Motor neuron (in vitro differentiated cells): Measurements from ENCODE around the gene HSPB7. TPM values are rescaled to one million over a fixed set of nuclear protein-coding genes. Genes with fewer than 3 reads are reported as not detected.

Source experiments
- ATAC-seq, 8 experiments: fragments of 200-7000 bp; cut with Tn5 transposase; replicated peaks in 6 of 8; 2 replicates each; pipeline ENCODE4 v1.8.0; 2021; ENCODE audit warnings: mild to moderate bottlenecking in 8 of 8, moderate library complexity in 8 of 8
- H3K27ac ChIP-seq, 2 donors: fragments of 250-450 bp; sonication (Bioruptor Pico); 2 replicates each; pipeline ENCODE4 v1.9.0; 2021; ENCODE audit warnings: antibody characterized with exemption in 2 of 2, mild to moderate bottlenecking in 2 of 2, moderate library complexity in 1 of 2
- H3K4me1 ChIP-seq, 2 donors: fragments of 250-450 bp; sonication (Bioruptor Pico); replicated peaks in 1 of 2; 2 replicates each; pipeline ENCODE4 v1.6.1; 2021; ENCODE audit warnings: antibody characterized with exemption in 2 of 2, mild to moderate bottlenecking in 2 of 2, moderate library complexity in 1 of 2
- H3K4me3 ChIP-seq, 5 donors: fragments of 250-450 bp; sonication (Bioruptor Pico); 2 replicates each; pipeline ENCODE4 v1.9.0; 2021; ENCODE audit warnings: antibody characterized with exemption in 5 of 5, mild to moderate bottlenecking in 5 of 5, moderate library complexity in 4 of 5
- WGBS, 10 experiments: fragments of 450-650 bp; shearing (Covaris generic); methylation state at CpG; one replicate each; pipeline ENCODE4 v1.0.0; 2022; 5-methylcytosine and 5-hydroxymethylcytosine counted together
- in situ Hi-C, 9 experiments: fragments of 400-800 bp; cut with MboI; loops; one replicate each; pipeline ENCODE4 v1.15.0; 2021; ENCODE audit warnings: low sequenced_read_pairs in 9 of 9, low pct_unique_long_range_greater_than_20kb in 2 of 9; ENCODE audit not compliant: unreplicated experiment in 9 of 9
- total RNA-seq, 8 experiments: library from RNA; unstranded; fragments of 300-600 nt; gene quantifications; 2 replicates each; pipeline versions ENCODE4 v1.2.3 to v1.2.4, GENCODE V29; 2022

HSPB7 gene
- total RNA-seq, 8 experiments from 2014 or later = 0.11 to 1.6 (median 0.47) TPM

GRCh38 chr1:15973772-15974171, 44.1 kb downstream of the HSPB7 start:
- in situ Hi-C loops = loop anchor here in 1 of 9 experiments (25.0 kb wide), 1 partner anchor 161 kb away; the partner anchor contains the start of gene UQCRHL
- WGBS, 10 experiments = 92 to 100% (median 95%) methylated on average over 1 to 4 of the region's 4 CpGs; no CpG with 5 or more reads in 4 of the 10 experiments
- no peak for ATAC-seq

GRCh38 chr1:15972409-15972808, 45.4 kb downstream of the HSPB7 start:
- ATAC-seq = no peak
- in situ Hi-C loops = loop anchor here in 1 of 9 experiments (25.0 kb wide), 1 partner anchor 160 kb away; the partner anchor contains the start of gene UQCRHL
- WGBS, 10 experiments = 20 to 100% (median 73%) methylated on average over 1 of the region's 1 CpG; no CpG with 5 or more reads in 5 of the 10 experiments
- Histone ChIP-seq H3K27ac (no peak overlapping the region), H3K4me3 (no peak overlapping the region), H3K4me1 (peaks cover 6 to 8% of the 10 kb centered on the region in 2 donors)

More at GRCh38 chr1:15973772-15974171, 44.1 kb downstream of the HSPB7 start:
- Histone ChIP-seq H3K4me3 (no peak overlapping the region), H3K27ac (no peak overlapping the region), H3K4me1 (peaks cover 6 to 8% of the 10 kb centered on the region in 2 donors)

DNA sequence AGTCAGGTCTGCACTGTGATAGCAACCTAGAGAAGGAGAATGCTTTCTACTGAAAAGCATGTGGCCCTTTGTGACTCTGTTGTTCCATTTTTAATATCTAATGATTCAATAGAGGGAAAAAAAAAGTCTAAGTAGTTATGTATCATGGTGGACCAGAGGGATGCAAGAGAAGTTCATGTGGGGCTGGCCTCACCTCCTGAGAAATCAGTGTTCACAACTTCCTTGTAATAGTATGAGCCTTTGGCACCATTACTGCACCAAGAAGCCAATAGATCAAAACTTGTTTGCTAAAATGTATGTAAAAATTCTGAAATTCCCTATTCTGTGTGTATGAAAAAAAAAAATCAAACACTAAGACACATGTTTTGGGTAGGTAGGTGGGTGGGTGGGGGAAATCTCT, 46.9 kb downstream of the HSPB7 start:
- Histone ChIP-seq H3K27ac (no peak overlapping the region), H3K4me1 (peaks cover 6 to 8% of the 10 kb centered on the region in 2 donors), H3K4me3 (no peak overlapping the region)
- in situ Hi-C loops = loop anchor here in 1 of 9 experiments (25.0 kb wide), 1 partner anchor 159 kb away; the partner anchor contains the start of gene UQCRHL
- no peak for ATAC-seq

DNA sequence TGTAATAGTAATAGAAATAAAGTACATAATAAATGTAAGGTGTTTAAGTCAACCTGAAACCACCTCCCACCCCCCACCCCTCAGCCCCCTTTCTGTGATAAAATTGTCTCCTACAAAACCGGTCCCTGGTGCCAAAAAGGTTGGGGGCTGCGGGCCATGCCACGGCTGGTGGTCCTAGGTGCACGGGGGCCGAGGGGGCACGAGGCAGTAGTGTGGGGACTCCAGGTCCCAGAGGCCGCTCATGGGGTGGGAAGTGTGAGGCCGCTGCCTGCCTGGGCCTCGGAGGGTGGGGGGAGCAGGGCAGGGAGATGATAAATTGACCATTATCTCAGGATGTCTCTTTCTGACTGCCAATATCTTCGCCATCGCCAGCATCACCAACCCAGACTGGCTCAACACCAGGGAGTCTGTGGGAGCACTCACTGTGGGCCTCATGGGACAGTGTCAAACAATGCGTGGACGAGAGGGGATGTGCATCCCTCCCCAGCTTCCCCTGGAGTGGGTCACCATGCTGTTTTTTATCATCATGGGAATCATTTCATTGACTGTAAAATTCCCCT, 48.4 kb downstream of the HSPB7 start:
- ATAC-seq = no peak
- WGBS, 10 experiments = 100% methylated on average over 2 to 4 of the region's 13 CpGs; no CpG with 5 or more reads in 7 of the 10 experiments
- H3K4me1 ChIP-seq = peaks cover under 1 to 1% of the 10 kb centered on the region in 2 donors
- no peak overlapping the region for H3K4me3 ChIP-seq
- H3K27ac ChIP-seq = no peak overlapping the region
- in situ Hi-C loops = loop anchor here in 1 of 9 experiments (25.0 kb wide), 1 partner anchor 157 kb away; the partner anchor contains the start of gene UQCRHL

DNA sequence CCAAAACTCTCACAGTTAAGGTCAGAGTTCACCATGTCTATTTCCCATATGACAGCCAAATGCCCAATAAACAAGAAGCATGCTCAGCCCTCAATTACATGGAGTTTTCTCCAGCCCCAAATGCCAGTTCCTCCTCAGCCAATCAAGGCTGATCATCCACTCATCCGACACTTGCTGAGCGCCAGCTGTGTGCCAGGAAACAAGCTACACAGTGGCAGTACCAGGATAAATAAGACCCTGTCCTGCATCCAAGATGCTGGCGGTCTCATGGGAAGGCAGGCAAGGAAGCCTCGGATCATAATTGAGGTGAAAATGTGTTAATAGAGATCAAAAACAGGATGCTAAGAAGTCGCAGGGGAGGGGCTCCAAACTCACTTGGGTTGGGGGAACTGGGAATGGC, 49.7 kb downstream of the HSPB7 start:
- ATAC-seq = no peak
- Histone ChIP-seq H3K4me3 (no peak overlapping the region), H3K27ac (no peak overlapping the region), H3K4me1 (no peaks in the 10 kb centered on the region)
- in situ Hi-C loops = loop anchor here in 1 of 9 experiments (25.0 kb wide), 1 partner anchor 156 kb away; the partner anchor contains the start of gene UQCRHL
- 86 to 100% (median 93%) methylated on average over 2 to 5 of the region's 5 CpGs; no CpG with 5 or more reads in 4 of the 10 experiments for WGBS, 10 experiments

GRCh38 chr1:15966956-15967344, 50.9 kb downstream of the HSPB7 start:
- Histone ChIP-seq H3K27ac (no peak overlapping the region), H3K4me1 (no peaks in the 10 kb centered on the region), H3K4me3 (no peak overlapping the region)
- in situ Hi-C loops = loop anchor here in 1 of 9 experiments (25.0 kb wide), 1 partner anchor 155 kb away; the partner anchor contains the start of gene UQCRHL
- WGBS, 10 experiments = 91 to 100% (median 96%) methylated on average over 1 to 6 of the region's 6 CpGs; no CpG with 5 or more reads in 3 of the 10 experiments
- no peak for ATAC-seq

- 36 to 93% (median 80%) methylated on average over 2 to 17 of the region's 18 CpGs for WGBS, 10 experiments
- Histone ChIP-seq H3K4me3 (no peak overlapping the region), H3K4me1 (no peaks in the 10 kb centered on the region), H3K27ac (no peak overlapping the region)
- in situ Hi-C loops = loop anchor here in 1 of 9 experiments (25.0 kb wide), 1 partner anchor 154 kb away; the partner anchor contains the start of gene UQCRHL
- ATAC-seq = peak in 2 of 8 experiments; percentile 37 to 52
Observed at GRCh38 chr1:15966081-15966955, 51.5 kb downstream of the HSPB7 start.

DNA sequence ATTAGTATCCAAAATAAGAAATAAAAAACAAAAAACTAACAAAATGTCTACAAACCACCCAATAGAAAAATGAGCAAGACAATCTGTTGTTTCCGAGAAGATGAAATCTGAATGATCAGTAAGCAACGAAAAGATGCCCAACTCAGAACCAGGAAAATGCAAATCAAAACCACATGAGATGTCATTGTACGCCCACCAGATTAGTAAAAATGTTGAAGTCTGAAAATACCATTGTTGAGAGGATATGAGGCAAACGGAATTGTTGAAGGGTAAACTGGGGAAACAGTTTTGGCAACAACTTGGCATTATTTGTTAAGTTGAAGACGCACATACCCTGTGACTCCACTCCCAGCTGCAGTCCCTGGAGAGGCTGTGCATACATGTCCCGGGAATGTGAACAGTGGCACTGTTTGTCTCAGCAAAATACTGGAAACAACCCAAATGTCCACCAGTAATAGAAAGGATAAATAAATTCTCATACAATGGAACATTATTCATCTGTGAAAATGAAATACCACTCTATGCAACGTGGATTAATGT, 52.5 kb downstream of the HSPB7 start:
- Histone ChIP-seq H3K4me3 (no peak overlapping the region), H3K4me1 (no peaks in the 10 kb centered on the region), H3K27ac (no peak overlapping the region)
- in situ Hi-C loops = loop anchor here in 1 of 9 experiments (25.0 kb wide), 1 partner anchor 153 kb away; the partner anchor contains the start of gene UQCRHL
- 8 to 98% (median 88%) methylated on average over 4 to 7 of the region's 7 CpGs for WGBS, 10 experiments
- peak in 4 of 8 experiments; percentile 34 to 51 (median 38) for ATAC-seq

Other genes starting within 250 kb of the HSPB7 start
- 1 to 10 TPM; 2.7 to 7.2 (median 5.9) TPM for gene UQCRHL, start 210.4 kb downstream of the HSPB7 start, total RNA-seq
- gene SPEN, start 170.3 kb downstream of the HSPB7 start, total RNA-seq = 10 to 100 TPM in 7 of 8 experiments, 1 to 10 TPM in 1; 10.0 to 69.9 (median 44.0) TPM
- 10 to 100 TPM; 18.2 to 48.9 (median 38.4) TPM for gene ZBTB17, start 41.9 kb downstream of the HSPB7 start, total RNA-seq
- under 1 TPM in 7 of 8 experiments, not detected in 1; 0.05 to 0.52 (median 0.15) TPM for gene SRARP, start 13.8 kb downstream of the HSPB7 start, total RNA-seq
- gene CLCNKA, start 4.0 kb upstream of the HSPB7 start, total RNA-seq = under 1 TPM in 2 of 8 experiments, not detected in 6; 0.04 to 0.35 TPM
- gene CLCNKB, start 25.7 kb upstream of the HSPB7 start, total RNA-seq = under 1 TPM in 5 of 8 experiments, not detected in 3; 0.09 to 0.43 (median 0.21) TPM
- gene FAM131C, start 55.6 kb upstream of the HSPB7 start, total RNA-seq = 1 to 10 TPM in 5 of 8 experiments, under 1 TPM in 2, not detected in 1; 0.20 to 3.6 (median 1.1) TPM
- 10 to 100 TPM in 2 of 8 experiments, 1 to 10 TPM in 6; 4.2 to 15.1 (median 7.3) TPM for gene EPHA2, start 138.0 kb upstream of the HSPB7 start, total RNA-seq
- gene ARHGEF19, start 194.6 kb upstream of the HSPB7 start, total RNA-seq = 10 to 100 TPM in 1 of 8 experiments, 1 to 10 TPM in 7; 2.1 to 10.6 (median 5.9) TPM
- gene CPLANE2, start 219.1 kb upstream of the HSPB7 start, total RNA-seq = 10 to 100 TPM in 4 of 8 experiments, 1 to 10 TPM in 4; 5.0 to 14.4 (median 10.1) TPM